ENCODE results near the gene TOPBP1.

DNA sequence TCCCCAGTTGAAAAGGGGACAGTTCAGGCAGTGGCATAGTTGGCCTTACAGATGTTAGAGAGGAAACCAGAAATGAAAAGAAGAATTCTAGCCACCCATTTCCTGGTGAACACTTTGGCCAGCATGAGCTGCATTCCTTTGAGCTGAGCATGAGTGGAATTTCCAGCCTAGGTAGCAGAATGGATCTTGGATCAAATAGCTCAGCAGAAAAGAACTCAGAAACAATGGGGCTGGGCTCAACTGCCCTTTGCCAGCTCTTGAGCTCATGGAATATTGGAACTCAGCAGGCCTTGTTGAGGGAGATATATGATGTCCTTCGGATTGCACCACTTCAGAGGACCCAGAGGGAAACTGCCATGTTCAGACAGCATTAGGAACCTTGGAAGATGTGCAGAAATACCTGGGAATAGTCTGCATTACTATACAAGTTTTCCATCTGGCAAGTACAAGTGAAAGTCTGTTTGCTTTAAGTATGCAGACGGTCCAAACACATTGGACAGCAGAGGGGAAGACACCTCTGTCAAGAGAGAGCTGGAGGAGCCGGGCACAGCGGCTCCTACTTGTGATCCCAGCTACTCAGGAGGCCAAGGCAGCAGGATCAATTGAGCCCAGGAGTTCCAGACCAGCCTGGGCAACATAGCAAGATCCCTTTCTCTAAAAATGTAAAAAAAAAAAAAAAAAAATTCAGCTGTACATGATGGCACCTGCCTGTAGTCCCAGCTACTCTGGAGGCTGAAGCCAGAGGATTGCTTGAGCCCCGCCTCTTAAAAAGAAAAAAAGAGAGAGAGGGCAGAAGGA is 91.4 kb downstream of the TOPBP1 start:
- TF ChIP-seq, protein P1, sequence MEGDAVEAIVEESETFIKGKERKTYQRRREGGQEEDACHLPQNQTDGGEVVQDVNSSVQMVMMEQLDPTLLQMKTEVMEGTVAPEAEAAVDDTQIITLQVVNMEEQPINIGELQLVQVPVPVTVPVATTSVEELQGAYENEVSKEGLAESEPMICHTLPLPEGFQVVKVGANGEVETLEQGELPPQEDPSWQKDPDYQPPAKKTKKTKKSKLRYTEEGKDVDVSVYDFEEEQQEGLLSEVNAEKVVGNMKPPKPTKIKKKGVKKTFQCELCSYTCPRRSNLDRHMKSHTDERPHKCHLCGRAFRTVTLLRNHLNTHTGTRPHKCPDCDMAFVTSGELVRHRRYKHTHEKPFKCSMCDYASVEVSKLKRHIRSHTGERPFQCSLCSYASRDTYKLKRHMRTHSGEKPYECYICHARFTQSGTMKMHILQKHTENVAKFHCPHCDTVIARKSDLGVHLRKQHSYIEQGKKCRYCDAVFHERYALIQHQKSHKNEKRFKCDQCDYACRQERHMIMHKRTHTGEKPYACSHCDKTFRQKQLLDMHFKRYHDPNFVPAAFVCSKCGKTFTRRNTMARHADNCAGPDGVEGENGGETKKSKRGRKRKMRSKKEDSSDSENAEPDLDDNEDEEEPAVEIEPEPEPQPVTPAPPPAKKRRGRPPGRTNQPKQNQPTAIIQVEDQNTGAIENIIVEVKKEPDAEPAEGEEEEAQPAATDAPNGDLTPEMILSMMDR (IDR thresholded peaks at IDR 0.05): no peak
- TF ChIP-seq POLR2A (IDR thresholded peaks at IDR 0.05): no peak

Data from lower leg skin (tissue), 3 donors.